Erythroblast (primary cell): ENCODE measurements around the gene CARD10.

Experiments used
- GATA1 ChIP-seq: IDR thresholded peaks from 2 replicates; pipeline ENCODE4 v1.6.1; 2011; ENCODE audit warnings: low read depth, mild to moderate bottlenecking, control low read depth, low read length, moderate library complexity
- POLR2A ChIP-seq: IDR thresholded peaks from 2 replicates; pipeline ENCODE4 v1.6.1; 2011; ENCODE audit warnings: mild to moderate bottlenecking, low read length

- TF ChIP-seq POLR2A (no peak), GATA1 (no peak)
Measured at GRCh38 chr22:37481347-37481907, 37.8 kb downstream of the CARD10 start.
